Pons (tissue), 1 donor: ENCODE data around the gene CCDC124.

Source experiments
- DNase-seq: peaks from one replicate; pipeline ENCODE4 v3.0.0-alpha.2; 2016; ENCODE audit warnings: low spot score

CCDC124 gene

GRCh38 chr19:17953869-17954268 is 21.1 kb downstream of the CCDC124 start:
- no peak for DNase-seq

GRCh38 chr19:17954401-17954800 is 21.6 kb downstream of the CCDC124 start:
- DNase-seq, result no peak

GRCh38 chr19:17957149-17957849 is 24.5 kb downstream of the CCDC124 start:
- no peak for DNase-seq

- DNase-seq, result no peak
These were observed 25.1 kb downstream of the CCDC124 start for GRCh38 chr19:17957885-17958284.

- DNase-seq, result no peak
These were observed 31.3 kb downstream of the CCDC124 start for GRCh38 chr19:17963936-17964691.

- no peak for DNase-seq
These were observed 32.7 kb downstream of the CCDC124 start for GRCh38 chr19:17965370-17966128.

GRCh38 chr19:17966129-17966483 is 33.3 kb downstream of the CCDC124 start:
- DNase-seq, result no peak

- no peak for DNase-seq
These were observed 33.9 kb downstream of the CCDC124 start, which contains the start of gene KCNN1 for GRCh38 chr19:17966550-17967256. Gene KCNN1 (plus strand): TSS chr19:17967107. CDS start chr19:17973889, 6,782 bp downstream.

- no peak for DNase-seq
These were observed 34.6 kb downstream of the CCDC124 start for GRCh38 chr19:17967257-17968051.

- no peak for DNase-seq
These were observed 35.5 kb downstream of the CCDC124 start for GRCh38 chr19:17968362-17968761.

GRCh38 chr19:17969096-17969792 is 36.4 kb downstream of the CCDC124 start:
- no peak for DNase-seq

- no peak for DNase-seq
These were observed 39.4 kb downstream of the CCDC124 start for GRCh38 chr19:17972230-17972629.

- DNase-seq, result no peak
These were observed 40.9 kb downstream of the CCDC124 start for GRCh38 chr19:17973759-17974158.

- DNase-seq, result no peak
These were observed 41.7 kb downstream of the CCDC124 start for GRCh38 chr19:17974551-17974950.

- no peak for DNase-seq
These were observed 42.2 kb downstream of the CCDC124 start for GRCh38 chr19:17975032-17975431.

GRCh38 chr19:17977021-17977420 is 44.2 kb downstream of the CCDC124 start:
- peak; percentile 51 for DNase-seq

GRCh38 chr19:17977488-17977887 is 44.7 kb downstream of the CCDC124 start:
- DNase-seq, result no peak

- no peak for DNase-seq
These were observed 48.8 kb downstream of the CCDC124 start for GRCh38 chr19:17981611-17982010.

- DNase-seq, result no peak
These were observed 49.6 kb downstream of the CCDC124 start for GRCh38 chr19:17982430-17982829.

- no peak for DNase-seq
These were observed 52.4 kb downstream of the CCDC124 start for GRCh38 chr19:17985037-17985818.
